Neural progenitor cell (in vitro differentiated cells): ENCODE measurements around the gene PWP2.
"Not testable (repeated sequence)": the region's sequence is repeated elsewhere in the genome, so short reads cannot be mapped to it uniquely, and the experiment has no call there.

Experiments used
- CTCF ChIP-seq: fragments of 200-600 bp; sonication (generic); IDR thresholded peaks from 2 replicates; pipeline ENCODE4 v1.5.1; 2017; ENCODE audit warnings: antibody characterized with exemption, mild to moderate bottlenecking
- EZH2 ChIP-seq: fragments of 200-600 bp; sonication (generic); IDR thresholded peaks from 2 replicates; pipeline ENCODE4 v1.6.1; 2017; ENCODE audit warnings: antibody characterized with exemption, mild to moderate bottlenecking, moderate library complexity
- EZH2phosphoT487 ChIP-seq: fragments of 200-600 bp; sonication (generic); IDR thresholded peaks from 2 replicates; pipeline ENCODE4 v1.6.1; 2017; ENCODE audit warnings: antibody characterized with exemption

- not testable (repeated sequence) for TF ChIP-seq CTCF, EZH2phosphoT487, EZH2
These were observed 35.3 kb downstream of the PWP2 start for GRCh38 chr21:44142470-44142869.
